T-cell (primary cell): ENCODE measurements around the gene RANGRF. TPM values are rescaled to one million over a fixed set of nuclear protein-coding genes. Genes with fewer than 3 reads are reported as not detected.
A peak's percentile ranks its signal among the peaks of the same experiment; 100 is the strongest.

ENCODE experiments used
- ATAC-seq, 4 experiments: fragments of 200-7000 bp in 3 of 4; fragments of 150-1000 bp in 1 of 4; cut with Tn5 transposase; replicated peaks in 1 of 4; 1 replicate in 3 of 4; 2 replicates in 1 of 4; pipeline ENCODE4 v1.10.0; 2021; ENCODE audit warnings: moderate library complexity in 3 of 4, mild to moderate bottlenecking in 2 of 4, moderate number of reproducible peaks in 1 of 4
- CTCF ChIA-PET, 2 donors: fragments of 300-600 bp; sonication (Branson Sonifier 250); formaldehyde crosslinking; loops; one replicate each; lab custom pipeline; 2022; ENCODE audit warnings: antibody characterized with exemption in 2 of 2; lab: Charles Lee
- POLR2A ChIA-PET, 2 donors: fragments of 300-600 bp; sonication (Branson Sonifier 250); formaldehyde crosslinking; loops; one replicate each; lab custom pipeline; 2022; ENCODE audit warnings: antibody characterized with exemption in 2 of 2; lab: Charles Lee
- DNase-seq, 35 experiments: peaks; one replicate each; pipeline versions ENCODE4 v3.0.0 to v3.0.0-alpha.2; 2013 to 2023
- H3K27ac ChIP-seq: one replicate; pipeline ENCODE4 v1.5.1; 2013; ENCODE audit warnings: low read length
- H3K27me3 ChIP-seq, 2 experiments: replicated peaks in 1 of 2; 1 replicate in 1 of 2; 2 replicates in 1 of 2; pipeline versions ENCODE4 v1.6.1 to v1.7.0; 2013; ENCODE audit warnings: low read length in 1 of 2, mixed read lengths in 1 of 2; ENCODE audit not compliant: control insufficient read depth in 2 of 2, insufficient read depth in 2 of 2; ENCODE audit errors: extremely low read depth in 1 of 2
- H3K36me3 ChIP-seq, 2 donors: 1 replicate in 1 of 2; 2 replicates in 1 of 2; pipeline versions ENCODE4 v1.6.1 to v1.7.0; 2013; ENCODE audit warnings: low read length in 1 of 2; ENCODE audit not compliant: control insufficient read depth in 2 of 2, insufficient read depth in 1 of 2; ENCODE audit errors: extremely low read depth in 1 of 2
- H3K4me1 ChIP-seq, 2 experiments: 1 replicate in 1 of 2; 2 replicates in 1 of 2; pipeline versions ENCODE4 v1.6.1 to v1.7.0; 2013; ENCODE audit warnings: low read length in 2 of 2, mixed read lengths in 1 of 2; ENCODE audit not compliant: insufficient read depth in 2 of 2, control insufficient read depth in 1 of 2; ENCODE audit errors: extremely low read depth in 1 of 2
- H3K4me3 ChIP-seq, 2 donors: 1 replicate in 1 of 2; 2 replicates in 1 of 2; pipeline versions ENCODE4 v1.5.1 to v1.7.0; 2013; ENCODE audit warnings: mild to moderate bottlenecking in 2 of 2, low read length in 1 of 2, moderate library complexity in 1 of 2; ENCODE audit not compliant: control insufficient read depth in 1 of 2; ENCODE audit errors: extremely low read depth in 1 of 2
- H3K9me3 ChIP-seq: 2 replicates; pipeline ENCODE4 v1.7.0; 2013
- H3K27ac Mint-ChIP-seq, 2 donors: one replicate each; pipeline ENCODE4 v1.8.0; 2020 to 2021; ENCODE audit warnings: mild to moderate bottlenecking in 2 of 2, mixed read lengths in 2 of 2
- H3K27me3 Mint-ChIP-seq, 2 donors: one replicate each; pipeline ENCODE4 v1.8.0; 2021 to 2022; ENCODE audit warnings: mixed read lengths in 2 of 2
- H3K36me3 Mint-ChIP-seq: one replicate; pipeline ENCODE4 v1.8.0; 2021; ENCODE audit warnings: mixed read lengths
- H3K4me1 Mint-ChIP-seq, 3 donors: one replicate each; pipeline ENCODE4 v1.8.0; 2020 to 2022; ENCODE audit warnings: mixed read lengths in 3 of 3, mild to moderate bottlenecking in 1 of 3
- H3K4me3 Mint-ChIP-seq, 3 donors: one replicate each; pipeline ENCODE4 v1.8.0; 2020 to 2022; ENCODE audit warnings: mild to moderate bottlenecking in 3 of 3, mixed read lengths in 3 of 3, moderate library complexity in 3 of 3
- H3K9me3 Mint-ChIP-seq, 3 donors: one replicate each; pipeline ENCODE4 v1.8.0; 2020 to 2022; ENCODE audit warnings: mixed read lengths in 3 of 3
- WGBS: methylation state at CpG from one replicate; pipeline ENCODE4 v1.1.5; 2013; ENCODE audit warnings: missing lambda C conversion rate; ENCODE audit not compliant: insufficient coverage; 5-methylcytosine and 5-hydroxymethylcytosine counted together
- total RNA-seq, 35 experiments: library from RNA in 6 of 35; stranded (reverse) in 6 of 35; fragments of 120-200 nt in 1 of 35; gene quantifications; one replicate each; pipeline versions ENCODE4 v1.2.1 to v1.2.4 and lab custom pipeline; 2013 to 2026

RANGRF gene
- total RNA-seq, 5 donors from 2014 or later (not counting 1 experiment from before 2014, with no cell fraction given), result 29.0 to 41.8 (median 40.9) TPM

DNA sequence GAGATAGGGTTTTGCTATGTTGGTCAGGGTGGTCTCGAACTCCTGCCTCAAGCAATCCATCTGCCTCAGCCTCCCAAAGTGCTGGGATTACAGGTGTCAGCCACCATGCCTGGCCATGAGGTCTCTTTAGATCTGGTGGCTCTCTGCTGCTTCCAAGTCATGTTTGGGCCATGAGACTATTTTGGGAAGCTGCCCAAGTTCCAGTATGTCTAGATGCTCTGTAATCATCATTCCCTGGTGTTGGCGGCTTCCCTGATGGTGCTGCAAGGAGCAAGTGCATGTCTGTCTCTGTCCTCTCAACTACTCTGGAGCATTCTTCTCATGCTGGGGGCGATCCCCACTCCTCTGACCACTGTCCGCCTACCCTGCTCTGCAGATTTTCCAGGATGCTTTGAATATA lies 44.8 kb downstream of the RANGRF start:
- 97% methylated on average over 3 of the region's 4 CpGs for WGBS
- Mint-ChIP-seq H3K4me3 (no peak overlapping the region), H3K9me3 (no peaks in the 10 kb centered on the region), H3K4me1 (peaks cover 5 to 7% (median 6%) of the 10 kb centered on the region in 3 donors), H3K27me3 (peaks cover 3 to 14% of the 10 kb centered on the region in 2 donors), H3K27ac (no peak overlapping the region), H3K36me3 (no peaks in the 10 kb centered on the region)
- no peak for DNase-seq
- Histone ChIP-seq H3K27ac (no peak overlapping the region), H3K9me3 (no peaks in the 10 kb centered on the region), H3K36me3 (no peaks in the 10 kb centered on the region), H3K27me3 (peaks cover 0 to 18% of the 10 kb centered on the region in 2 experiments), H3K4me1 (no peaks in the 10 kb centered on the region), H3K4me3 (no peak overlapping the region)
- CTCF ChIA-PET, result no interaction called here
- no peak for ATAC-seq
- POLR2A ChIA-PET, result no interaction called here

DNA sequence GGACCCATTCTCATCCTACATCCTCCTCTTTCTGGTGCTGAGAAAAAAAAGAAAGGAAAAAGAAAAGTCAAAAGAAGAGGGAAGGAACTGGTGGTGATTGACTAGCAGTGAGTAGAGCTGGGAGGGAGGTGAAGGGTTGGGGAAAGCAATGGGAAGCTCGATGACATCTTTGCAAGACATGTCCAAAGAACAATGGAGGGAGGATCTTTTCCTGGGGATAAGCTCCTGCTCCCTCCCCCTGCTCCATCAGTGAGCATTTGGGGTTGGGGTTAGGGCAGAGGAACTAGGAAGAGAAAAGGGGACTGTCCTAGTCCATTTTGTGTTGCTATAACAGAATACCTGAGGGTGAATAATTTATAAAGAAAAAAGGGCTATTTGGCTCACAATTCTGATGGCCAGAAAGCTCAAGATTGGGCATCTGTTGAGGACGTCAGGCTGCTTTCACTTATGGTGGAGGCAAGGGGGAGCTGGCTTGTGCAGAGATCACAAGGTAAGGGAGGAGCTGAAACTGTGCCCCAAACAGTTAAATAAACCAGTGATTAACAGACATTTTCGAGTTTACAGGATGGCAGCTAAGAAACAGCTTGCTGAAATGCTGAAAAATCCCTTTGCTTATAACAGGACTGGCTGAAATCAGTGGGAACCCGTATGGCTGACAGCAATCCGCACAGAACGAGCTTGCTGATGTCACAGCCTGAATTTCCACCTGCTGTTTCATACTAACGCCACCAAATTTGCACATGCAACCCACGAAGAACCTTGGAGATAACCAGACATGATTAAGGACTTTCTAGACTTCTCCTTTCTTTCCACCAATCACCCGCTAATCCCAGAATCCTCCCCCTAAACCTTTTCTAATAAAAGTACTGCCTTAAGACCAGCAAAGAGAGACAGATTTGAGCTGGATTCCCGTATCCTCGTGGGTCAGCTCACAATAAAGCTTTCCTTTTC lies 49.6 kb downstream of the RANGRF start:
- DNase-seq (peak in 2 of 35 experiments; percentile 13 to 17), ATAC-seq (peak in 1 of 4 experiments; percentile 46)
- Mint-ChIP-seq H3K27ac (no peak overlapping the region), H3K4me3 (peak overlapping the region in 1 of 3 donors; percentile 11), H3K9me3 (no peaks in the 10 kb centered on the region), H3K36me3 (no peaks in the 10 kb centered on the region), H3K4me1 (peaks cover 8 to 10% (median 8%) of the 10 kb centered on the region in 3 donors), H3K27me3 (no peaks in the 10 kb centered on the region)
- H3K4me1 ChIP-seq, result no peaks in the 10 kb centered on the region
- WGBS, result 27% methylated on average over 10 of the region's 11 CpGs
- no peak overlapping the region for H3K4me3 ChIP-seq
- no peaks in the 10 kb centered on the region for H3K36me3 ChIP-seq
- ChIA-PET POLR2A (interaction anchor here in 1 of 2 donors (0.6 kb wide), 1 partner anchor 95 kb away, joined by 6 read pairs; no protein-coding TSS in a partner anchor), CTCF (interaction anchor here (0.5 to 0.7 kb wide), 4 partner anchors 12 to 37 kb away, joined by 3 to 6 read pairs (median 3); no protein-coding TSS in a partner anchor)
- no peak overlapping the region for H3K27ac ChIP-seq
- H3K27me3 ChIP-seq, result peaks cover 0 to 9% of the 10 kb centered on the region in 2 experiments
- no peaks in the 10 kb centered on the region for H3K9me3 ChIP-seq

DNA sequence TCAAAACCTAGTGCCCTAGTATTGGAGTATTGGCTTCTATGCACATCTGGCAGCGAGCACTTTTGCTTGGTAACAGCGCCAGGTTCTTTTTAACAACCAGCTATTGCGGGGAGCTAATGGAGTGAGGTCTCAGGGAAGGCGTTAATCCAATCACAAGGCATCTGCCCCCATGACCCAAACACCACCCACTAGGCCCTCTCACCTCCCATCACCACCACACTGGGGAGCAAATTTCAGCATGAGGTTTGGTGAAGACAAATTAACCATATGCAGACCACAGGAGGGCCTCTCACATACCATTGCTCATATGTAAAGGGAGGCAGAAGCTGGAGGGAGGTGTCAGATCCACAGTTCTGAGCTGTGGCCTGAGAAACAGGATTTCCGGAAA lies 50.3 kb downstream of the RANGRF start:
- Histone ChIP-seq H3K27ac (no peak overlapping the region), H3K36me3 (no peaks in the 10 kb centered on the region), H3K27me3 (peaks cover 0 to 7% of the 10 kb centered on the region in 2 experiments), H3K4me3 (no peak overlapping the region), H3K9me3 (no peaks in the 10 kb centered on the region), H3K4me1 (no peaks in the 10 kb centered on the region)
- POLR2A ChIA-PET, result no interaction called here
- ATAC-seq, result no peak
- CTCF ChIA-PET, result interaction anchor here (0.6 to 0.7 kb wide), 2 partner anchors 13 to 16 kb away, joined by 3 to 6 read pairs; no protein-coding TSS in a partner anchor
- WGBS, result 83% methylated on average over 1 of the region's 5 CpGs
- DNase-seq, result no peak
- Mint-ChIP-seq H3K27me3 (no peaks in the 10 kb centered on the region), H3K36me3 (no peaks in the 10 kb centered on the region), H3K9me3 (no peaks in the 10 kb centered on the region), H3K4me1 (peaks cover 8 to 10% (median 8%) of the 10 kb centered on the region in 3 donors), H3K4me3 (no peak overlapping the region), H3K27ac (no peak overlapping the region)

DNA sequence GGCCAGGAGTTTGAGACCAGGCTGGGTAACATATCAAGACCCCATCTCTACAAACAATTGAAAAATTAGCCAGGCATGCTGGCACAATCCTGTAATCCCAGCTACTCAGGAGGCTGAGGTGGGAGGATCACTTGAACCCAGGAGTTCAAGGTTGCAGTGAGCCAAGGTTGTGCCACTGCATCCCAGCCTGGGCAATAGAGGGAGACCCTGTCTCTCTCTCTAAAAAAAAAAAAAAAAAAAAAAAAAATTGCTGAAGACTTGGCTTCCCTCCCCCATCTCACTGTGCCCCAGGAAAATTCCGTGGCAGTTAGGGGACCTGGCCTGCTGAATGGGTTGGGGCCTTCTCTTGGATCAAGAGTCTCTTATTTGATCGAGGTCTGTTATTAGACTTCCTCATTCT lies 51.1 kb downstream of the RANGRF start, which contains the start of gene ODF4:
ODF4 (plus strand) TSS at position 301 of the 400 bp plus-strand sequence. CDS start 212 bp downstream, outside the sequence.
- ATAC-seq, result no peak
- Mint-ChIP-seq H3K27me3 (peaks cover 0 to under 1% of the 10 kb centered on the region in 2 donors), H3K4me3 (no peak within 1 kb of the TSS), H3K4me1 (peaks cover 8 to 10% (median 8%) of the 10 kb centered on the region in 3 donors), H3K9me3 (no peaks in the 10 kb centered on the region), H3K36me3 (no peaks in the 10 kb centered on the region), H3K27ac (no peak within 1 kb of the TSS)
- ChIA-PET POLR2A (no interaction called here), CTCF (no interaction called here)
- H3K4me3 ChIP-seq, result no peak within 1 kb of the TSS
- no peak within 1 kb of the TSS for H3K27ac ChIP-seq
- no peaks in the 10 kb centered on the region for H3K36me3 ChIP-seq
- peaks cover 0 to 7% of the 10 kb centered on the region in 2 experiments for H3K27me3 ChIP-seq
- DNase-seq, result no peak
- H3K4me1 ChIP-seq, result no peaks in the 10 kb centered on the region
- WGBS, result no CpG with 5 or more reads among the region's 2 CpGs
- H3K9me3 ChIP-seq, result no peaks in the 10 kb centered on the region

Other genes with a start within 250 kb of the RANGRF start
- under 1 TPM in 3 of 5 donors, not detected in 2; 0.10 to 0.20 (median 0.13) TPM for gene ALOX15B, start 249.6 kb upstream of the RANGRF start, total RNA-seq
- gene ALOX12B, start 201.0 kb upstream of the RANGRF start, total RNA-seq, result 1 to 10 TPM in 1 of 5 donors, under 1 TPM in 3, not detected in 1; 0.63 to 1.1 (median 0.81) TPM
- 1 to 10 TPM in 1 of 5 donors, under 1 TPM in 3, not detected in 1; 0.13 to 1.2 (median 0.19) TPM for gene ALOXE3, start 170.2 kb upstream of the RANGRF start, total RNA-seq
- 1 to 10 TPM in 1 of 5 donors, under 1 TPM in 2, not detected in 2; 0.16 to 1.6 (median 0.23) TPM for gene HES7, start 164.6 kb upstream of the RANGRF start, total RNA-seq
- 1,000 to 10,000 TPM in 2 of 5 donors, 10 to 100 TPM in 3; 62.6 to 1,675 (median 82.4) TPM for gene PER1, start 136.3 kb upstream of the RANGRF start, total RNA-seq
- 100 to 1,000 TPM; 160 to 243 (median 186) TPM for gene VAMP2, start 125.7 kb upstream of the RANGRF start, total RNA-seq
- gene TMEM107, start 112.3 kb upstream of the RANGRF start, total RNA-seq, result 10 to 100 TPM; 23.4 to 28.9 (median 25.0) TPM
- 10 to 100 TPM in 3 of 5 donors, 1 to 10 TPM in 2; 6.7 to 21.3 (median 17.2) TPM for gene BORCS6, start 98.5 kb upstream of the RANGRF start, total RNA-seq
- gene AURKB, start 78.1 kb upstream of the RANGRF start, total RNA-seq, result 1 to 10 TPM; 1.0 to 2.7 (median 1.7) TPM
- gene CTC1, start 40.6 kb upstream of the RANGRF start, total RNA-seq, result 100 to 1,000 TPM; 230 to 309 (median 269) TPM
- gene PFAS, start 39.4 kb upstream of the RANGRF start, total RNA-seq, result 10 to 100 TPM; 31.5 to 52.4 (median 37.8) TPM
- 10 to 100 TPM in 1 of 5 donors, 1 to 10 TPM in 4; 6.6 to 10.0 (median 8.0) TPM for gene SLC25A35, start 6.7 kb downstream of the RANGRF start, total RNA-seq
- under 1 TPM in 1 of 5 donors, not detected in 4; 0.26 TPM for gene ARHGEF15, start 21.6 kb downstream of the RANGRF start, total RNA-seq
- not detected for gene ODF4, start 51.2 kb downstream of the RANGRF start, total RNA-seq
- 1,000 to 10,000 TPM; 2,515 to 2,978 (median 2,612) TPM for gene RPL26, start 94.5 kb downstream of the RANGRF start, total RNA-seq
- gene RNF222, start 109.2 kb downstream of the RANGRF start, total RNA-seq, result 1 to 10 TPM in 2 of 5 donors, under 1 TPM in 2, not detected in 1; 0.09 to 1.6 (median 0.57) TPM
- gene NDEL1, start 147.2 kb downstream of the RANGRF start, total RNA-seq, result 100 to 1,000 TPM in 2 of 5 donors, 10 to 100 TPM in 3; 83.4 to 241 (median 99.0) TPM